ENCODE measurements around the gene BCR.

GRCh38 chr22:23305321-23305910 lies 125.1 kb downstream of the BCR start:
- TF ChIP-seq, protein P1, sequence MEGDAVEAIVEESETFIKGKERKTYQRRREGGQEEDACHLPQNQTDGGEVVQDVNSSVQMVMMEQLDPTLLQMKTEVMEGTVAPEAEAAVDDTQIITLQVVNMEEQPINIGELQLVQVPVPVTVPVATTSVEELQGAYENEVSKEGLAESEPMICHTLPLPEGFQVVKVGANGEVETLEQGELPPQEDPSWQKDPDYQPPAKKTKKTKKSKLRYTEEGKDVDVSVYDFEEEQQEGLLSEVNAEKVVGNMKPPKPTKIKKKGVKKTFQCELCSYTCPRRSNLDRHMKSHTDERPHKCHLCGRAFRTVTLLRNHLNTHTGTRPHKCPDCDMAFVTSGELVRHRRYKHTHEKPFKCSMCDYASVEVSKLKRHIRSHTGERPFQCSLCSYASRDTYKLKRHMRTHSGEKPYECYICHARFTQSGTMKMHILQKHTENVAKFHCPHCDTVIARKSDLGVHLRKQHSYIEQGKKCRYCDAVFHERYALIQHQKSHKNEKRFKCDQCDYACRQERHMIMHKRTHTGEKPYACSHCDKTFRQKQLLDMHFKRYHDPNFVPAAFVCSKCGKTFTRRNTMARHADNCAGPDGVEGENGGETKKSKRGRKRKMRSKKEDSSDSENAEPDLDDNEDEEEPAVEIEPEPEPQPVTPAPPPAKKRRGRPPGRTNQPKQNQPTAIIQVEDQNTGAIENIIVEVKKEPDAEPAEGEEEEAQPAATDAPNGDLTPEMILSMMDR (conservative IDR thresholded peaks at IDR 0.05 in 1 of 2, IDR thresholded peaks at IDR 0.05 in 1 of 2; ENCODE audit: low read depth in 1 of 2, low read length in 2 of 2) = no peak
- no peak for TF ChIP-seq EZH2 (IDR thresholded peaks at IDR 0.05; ENCODE audit: low read length, missing control alignments)
